A673 (cell line): ENCODE measurements around the gene MORN5.

Experiments
- CTCF ChIP-seq: fragments of 300-800, 200-600 bp; sonication (generic); conservative IDR thresholded peaks from 2 replicates; pipeline ENCODE4 v1.5.1; 2017; ENCODE audit warnings: low read depth, mild to moderate bottlenecking, antibody characterized with exemption, low read length, moderate library complexity, mixed read lengths
- EZH2 ChIP-seq: fragments of 200-600 bp; sonication (generic); IDR thresholded peaks from 2 replicates; pipeline ENCODE4 v1.6.1; 2017; ENCODE audit warnings: borderline replicate concordance, low read depth, mild to moderate bottlenecking, mixed read lengths, antibody characterized with exemption, low read length; ENCODE audit not compliant: poor library complexity, severe bottlenecking

- TF ChIP-seq CTCF (no peak), EZH2 (peak; percentile 27)
These were observed 60.4 kb downstream of the MORN5 start for GRCh38 chr9:122219856-122220672.
